Heart right ventricle (tissue), 16 donors: ENCODE data around the gene RXYLT1. TPM values are rescaled to one million over a fixed set of nuclear protein-coding genes. Genes with fewer than 3 reads are reported as not detected.

Experiments
- ATAC-seq, 8 donors: fragments of 200-7000 bp; cut with Tn5 transposase; one replicate each; pipeline ENCODE4 v1.9.1; 2020; ENCODE audit warnings: mild to moderate bottlenecking in 8 of 8, moderate library complexity in 8 of 8, moderate number of reproducible peaks in 1 of 8
- DNase-seq, 2 donors: peaks; one replicate each; pipeline ENCODE4 v3.0.0-alpha.2; 2020
- H3K27ac ChIP-seq, 10 donors: fragments of 200-600 bp; sonication (generic) in 2 of 10; one replicate each; pipeline versions ENCODE4 v1.5.0 to v1.8.0; 2020 to 2022; ENCODE audit warnings: mild to moderate bottlenecking in 3 of 10
- H3K27me3 ChIP-seq, 7 donors: fragments of 200-600 bp; one replicate each; pipeline ENCODE4 v1.8.0; 2021 to 2022; ENCODE audit warnings: mild to moderate bottlenecking in 2 of 7
- H3K36me3 ChIP-seq, 9 donors: fragments of 200-600 bp; sonication (generic) in 1 of 9; one replicate each; pipeline versions ENCODE4 v1.5.0 to v1.8.0; 2020 to 2022; ENCODE audit warnings: mild to moderate bottlenecking in 2 of 9
- H3K4me1 ChIP-seq, 9 donors: fragments of 200-600 bp; sonication (generic) in 1 of 9; one replicate each; pipeline versions ENCODE4 v1.5.0 to v1.8.0; 2020 to 2022; ENCODE audit warnings: mild to moderate bottlenecking in 4 of 9
- H3K4me3 ChIP-seq, 10 donors: fragments of 200-600 bp; sonication (generic) in 2 of 10; one replicate each; pipeline versions ENCODE4 v1.5.0 to v1.8.0; 2020 to 2022; ENCODE audit warnings: mild to moderate bottlenecking in 7 of 10, moderate library complexity in 2 of 10
- H3K9me3 ChIP-seq, 11 donors: fragments of 200-600 bp in 10 of 11; sonication (generic) in 2 of 11; one replicate each; pipeline versions ENCODE4 v1.5.0 to v1.8.0; 2013 to 2022; ENCODE audit warnings: mild to moderate bottlenecking in 2 of 11, control low read depth in 1 of 11, moderate library complexity in 1 of 11
- CTCF ChIP-seq, 9 donors: fragments of 200-600 bp; sonication (generic) in 2 of 9; IDR thresholded peaks; one replicate each; pipeline versions ENCODE4 v1.5.0 to v1.8.0; 2021 to 2022; ENCODE audit warnings: antibody characterized with exemption in 9 of 9, mild to moderate bottlenecking in 5 of 9, moderate library complexity in 1 of 9
- WGBS, 2 donors: extraction: QIAGEN DNeasy Blood & Tissue Kit; methylation state at CpG; one replicate each; pipeline ENCODE4 v1.1.7; 2013; ENCODE audit warnings: inconsistent platforms in 1 of 2; 5-methylcytosine and 5-hydroxymethylcytosine counted together
- intact Hi-C, 10 donors: fragments of 100-400 bp; cut with DNase I; formaldehyde crosslinking; loops; one replicate each; pipeline versions ENCODE4 v1.11.1 to v1.14.2; 2022
- polyA plus RNA-seq, 2 donors: library from polyadenylated mRNA; stranded (reverse); fragments of 200-250 nt; gene quantifications; one replicate each; pipeline ENCODE4 v1.2.3, GENCODE V29; 2013
- total RNA-seq, 10 donors: library from RNA; stranded (reverse); fragmentation: NEBNext Ultra II Directional in 3 of 10; extraction: Animal tissue kit (Norgen Biotek cat#: 25700) in 3 of 10; gene quantifications; one replicate each; pipeline versions ENCODE4 v1.2.1 to v1.2.4, GENCODE V29; 2021 to 2023
- donor health status: Arrhythmogenic right ventricular cardiomyopathy.
- donor health status: ischemic (EF 13 %, LVEDD 7.1; RV severe dilation, severe dysfunction).
- donor health status: healthy with polysubstance abuse.
- donor health status: DM: no; HTN: yes; CAD: no.
- donor health status: DM: no; HTN: no; CAD: no.
- donor health status: ischemic (EF 25% LVEDD 6.9; RV normal size, moderate dysfunction).
- donor health status: ischemic (EF 25% LVEDD 5.7; RV mildly dilated, moderate dysfunction).
- donor health status: healthy.
- donor health status: DM: yes; HTN: yes; CAD: no.
- donor health status: Ischemic cardiomyopathy.
- donor health status: ischemic (EF 35%, LVEDD 5.7; RV mildly dilated, moderate dysfunction).
- donor health status: nonischemic (EF 11% LVEDD 7.7; RV severe dilation, severe dysfunction).
- donor health status: DM: yes; HTN: yes; CAD: no.
- donor health status: PGD.
- donor health status: ischemic (EF 29% LVEDD 5.4; RV normal size, mild dysfunction).
- donor health status: nonischemic (EF 23%, LVEDD 6.1; RV moderate dilation, normal function).

Gene RXYLT1
- total and polyA plus RNA-seq, 12 donors, result 5.1 to 20.8 (median 16.8) TPM

GRCh38 chr12:63747553-63747952 is 32.2 kb upstream of the RXYLT1 start:
- Histone ChIP-seq H3K4me1 (peaks cover 0 to 8% (median 0%) of the 10 kb centered on the region in 9 donors), H3K9me3 (no peaks in the 10 kb centered on the region), H3K4me3 (no peak overlapping the region), H3K27me3 (no peaks in the 10 kb centered on the region), H3K27ac (no peak overlapping the region), H3K36me3 (no peaks in the 10 kb centered on the region)
- intact Hi-C loops, result no loop called here
- 87 to 88% methylated on average over 5 of the region's 5 CpGs for WGBS, 2 donors
- TF ChIP-seq CTCF (IDR thresholded peaks at IDR 0.05), result no peak
- ATAC-seq (no peak), DNase-seq (no peak)

- no peak for TF ChIP-seq CTCF (IDR thresholded peaks at IDR 0.05)
- Histone ChIP-seq H3K27me3 (no peaks in the 10 kb centered on the region), H3K9me3 (no peaks in the 10 kb centered on the region), H3K27ac (no peak overlapping the region), H3K4me3 (no peak overlapping the region), H3K4me1 (no peaks in the 10 kb centered on the region), H3K36me3 (no peaks in the 10 kb centered on the region)
- ATAC-seq, result no peak
- intact Hi-C loops, result no loop called here
- DNase-seq, result no peak
- WGBS, 2 donors, result 42 to 52% methylated on average over 2 of the region's 2 CpGs
Measured at GRCh38 chr12:63752283-63752682, 27.4 kb upstream of the RXYLT1 start.

- H3K27ac ChIP-seq, result no peak overlapping the region
- peaks cover 0 to under 1% (median 0%) of the 10 kb centered on the region in 7 donors for H3K27me3 ChIP-seq
- no peaks in the 10 kb centered on the region for H3K36me3 ChIP-seq
- WGBS, 2 donors, result 86 to 96% methylated on average over 2 of the region's 2 CpGs
- H3K9me3 ChIP-seq, result no peaks in the 10 kb centered on the region
- H3K4me1 ChIP-seq, result no peaks in the 10 kb centered on the region
- H3K4me3 ChIP-seq, result no peak overlapping the region
- no peak for TF ChIP-seq CTCF (IDR thresholded peaks at IDR 0.05)
- intact Hi-C loops, result no loop called here
- ATAC-seq (no peak), DNase-seq (no peak)
Measured at GRCh38 chr12:63752841-63753240, 26.9 kb upstream of the RXYLT1 start.

GRCh38 chr12:63753743-63754142 is 26.0 kb upstream of the RXYLT1 start:
- DNase-seq (no peak), ATAC-seq (no peak)
- peaks cover 0 to 7% (median 0%) of the 10 kb centered on the region in 7 donors for H3K27me3 ChIP-seq
- no peak for TF ChIP-seq CTCF (IDR thresholded peaks at IDR 0.05)
- H3K4me3 ChIP-seq, result no peak overlapping the region
- no peaks in the 10 kb centered on the region for H3K36me3 ChIP-seq
- H3K27ac ChIP-seq, result no peak overlapping the region
- no peaks in the 10 kb centered on the region for H3K9me3 ChIP-seq
- H3K4me1 ChIP-seq, result no peaks in the 10 kb centered on the region
- intact Hi-C loops, result no loop called here
